Measurements from ENCODE around the gene ROR2. TPM values are rescaled to one million over a fixed set of nuclear protein-coding genes. Genes with fewer than 3 reads are reported as not detected.
A peak's percentile ranks its signal among the peaks of the same experiment; 100 is the strongest.

The ROR2 gene
- total RNA-seq, 1 donor from 2014 or later = 14.9 TPM

DNA sequence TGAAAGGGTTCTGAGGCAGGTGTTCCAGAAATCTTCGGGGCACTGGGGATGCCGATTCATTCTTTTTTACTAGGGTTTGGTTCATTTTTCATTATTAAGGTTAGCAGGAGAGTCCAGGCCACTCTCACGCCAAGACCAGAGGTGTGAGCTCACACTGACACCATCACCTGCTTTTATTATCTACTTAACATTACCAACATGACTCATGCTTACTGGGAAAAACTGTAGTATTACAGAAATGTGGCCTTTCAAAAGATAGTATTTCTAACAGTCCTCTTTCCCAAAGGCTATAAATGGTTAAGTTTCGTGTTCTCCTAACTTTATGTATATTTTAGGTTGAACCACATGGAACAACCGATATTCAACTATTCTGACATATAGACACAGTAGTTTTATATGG is 222.1 kb downstream of the ROR2 start:
- TF ChIP-seq, protein P1, sequence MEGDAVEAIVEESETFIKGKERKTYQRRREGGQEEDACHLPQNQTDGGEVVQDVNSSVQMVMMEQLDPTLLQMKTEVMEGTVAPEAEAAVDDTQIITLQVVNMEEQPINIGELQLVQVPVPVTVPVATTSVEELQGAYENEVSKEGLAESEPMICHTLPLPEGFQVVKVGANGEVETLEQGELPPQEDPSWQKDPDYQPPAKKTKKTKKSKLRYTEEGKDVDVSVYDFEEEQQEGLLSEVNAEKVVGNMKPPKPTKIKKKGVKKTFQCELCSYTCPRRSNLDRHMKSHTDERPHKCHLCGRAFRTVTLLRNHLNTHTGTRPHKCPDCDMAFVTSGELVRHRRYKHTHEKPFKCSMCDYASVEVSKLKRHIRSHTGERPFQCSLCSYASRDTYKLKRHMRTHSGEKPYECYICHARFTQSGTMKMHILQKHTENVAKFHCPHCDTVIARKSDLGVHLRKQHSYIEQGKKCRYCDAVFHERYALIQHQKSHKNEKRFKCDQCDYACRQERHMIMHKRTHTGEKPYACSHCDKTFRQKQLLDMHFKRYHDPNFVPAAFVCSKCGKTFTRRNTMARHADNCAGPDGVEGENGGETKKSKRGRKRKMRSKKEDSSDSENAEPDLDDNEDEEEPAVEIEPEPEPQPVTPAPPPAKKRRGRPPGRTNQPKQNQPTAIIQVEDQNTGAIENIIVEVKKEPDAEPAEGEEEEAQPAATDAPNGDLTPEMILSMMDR (conservative IDR thresholded peaks at IDR 0.05) = no peak

DNA sequence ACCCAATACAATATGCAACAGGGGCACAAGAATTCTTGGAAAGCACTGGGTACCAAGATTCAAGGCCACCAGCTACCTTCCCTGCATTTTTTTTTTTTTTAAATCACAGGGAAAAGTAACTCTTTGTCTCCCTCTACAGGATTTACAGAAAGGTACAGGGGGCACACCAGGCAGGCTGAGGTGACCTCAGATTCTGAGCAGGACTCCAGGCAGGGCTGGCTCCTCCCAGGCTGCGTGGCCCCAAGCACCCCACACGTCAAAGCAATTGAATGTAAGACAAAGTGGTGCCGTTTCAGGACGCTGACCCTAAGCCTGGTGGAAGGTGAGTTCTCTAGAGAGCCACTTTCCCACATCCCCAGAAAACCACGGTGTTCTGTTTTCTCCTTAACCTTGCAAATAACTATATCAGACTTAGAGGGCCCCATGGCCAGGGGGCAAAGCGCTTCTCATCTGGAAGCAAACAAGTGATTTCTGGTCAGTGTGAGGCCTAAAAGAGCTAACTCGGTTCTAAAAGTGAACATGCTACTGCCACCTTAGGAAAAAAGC is 222.6 kb downstream of the ROR2 start:
- no peaks in the 10 kb centered on the region for H3K27me3 Mint-ChIP-seq (ENCODE audit: low read depth)
- H3K36me3 Mint-ChIP-seq (ENCODE audit: low read depth) = no peaks in the 10 kb centered on the region
- H3K4me1 Mint-ChIP-seq = no peaks in the 10 kb centered on the region
- H3K27ac Mint-ChIP-seq (ENCODE audit: unreplicated experiment) = no peak overlapping the region
- TF ChIP-seq, protein P1 (conservative IDR thresholded peaks at IDR 0.05) = peak; percentile 80
- H3K9me3 Mint-ChIP-seq = no peaks in the 10 kb centered on the region
- no peak overlapping the region for H3K4me3 Mint-ChIP-seq
- peak; percentile 44 for DNase-seq (ENCODE audit: low read depth, low spot score)

More for the DNA sequence above, 222.1 kb downstream of the ROR2 start:
- Mint-ChIP-seq H3K4me3 (no peak overlapping the region), H3K9me3 (no peaks in the 10 kb centered on the region), H3K36me3 (ENCODE audit: low read depth) (no peaks in the 10 kb centered on the region), H3K27me3 (ENCODE audit: low read depth) (no peaks in the 10 kb centered on the region), H3K27ac (ENCODE audit: unreplicated experiment) (no peak overlapping the region), H3K4me1 (no peaks in the 10 kb centered on the region)
- DNase-seq (ENCODE audit: low read depth, low spot score) = no peak

DNA sequence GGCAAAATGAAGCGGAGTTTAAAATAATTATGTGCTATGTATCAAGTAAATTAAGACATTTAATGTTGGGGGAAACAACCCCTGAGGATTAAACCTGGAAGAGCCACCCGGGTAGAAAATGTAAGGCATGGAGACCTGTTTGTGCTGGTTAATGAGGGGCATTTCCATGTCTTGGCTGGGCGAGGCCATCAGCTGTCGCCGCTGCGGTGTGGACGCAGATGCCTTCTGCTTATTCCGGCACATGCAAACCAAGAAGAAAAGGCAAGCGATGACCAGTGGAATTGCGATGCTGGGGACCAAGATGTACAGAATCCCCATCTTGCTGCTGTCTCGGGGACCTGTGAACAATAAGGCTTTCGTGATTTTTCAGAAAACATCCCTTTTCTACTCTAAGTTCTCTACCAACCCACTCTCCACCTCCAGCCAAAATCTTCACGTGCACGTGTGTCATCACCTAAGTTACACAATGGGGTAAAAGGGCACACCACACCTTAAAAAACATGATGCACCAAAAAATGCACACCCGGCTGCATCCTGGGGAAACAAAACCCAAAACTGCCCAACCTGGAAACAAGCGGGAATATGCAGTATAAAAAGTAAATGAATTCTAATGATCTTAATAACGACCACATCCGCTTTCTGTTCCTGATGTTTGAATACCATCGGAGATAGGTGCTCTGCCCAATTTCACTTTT is 223.5 kb downstream of the ROR2 start:
- no peak for DNase-seq (ENCODE audit: low read depth, low spot score)
- Mint-ChIP-seq H3K9me3 (no peaks in the 10 kb centered on the region), H3K4me1 (no peaks in the 10 kb centered on the region), H3K27ac (ENCODE audit: unreplicated experiment) (no peak overlapping the region), H3K27me3 (ENCODE audit: low read depth) (no peaks in the 10 kb centered on the region), H3K4me3 (no peak overlapping the region), H3K36me3 (ENCODE audit: low read depth) (no peaks in the 10 kb centered on the region)
- TF ChIP-seq, protein P1 (conservative IDR thresholded peaks at IDR 0.05) = no peak

DNA sequence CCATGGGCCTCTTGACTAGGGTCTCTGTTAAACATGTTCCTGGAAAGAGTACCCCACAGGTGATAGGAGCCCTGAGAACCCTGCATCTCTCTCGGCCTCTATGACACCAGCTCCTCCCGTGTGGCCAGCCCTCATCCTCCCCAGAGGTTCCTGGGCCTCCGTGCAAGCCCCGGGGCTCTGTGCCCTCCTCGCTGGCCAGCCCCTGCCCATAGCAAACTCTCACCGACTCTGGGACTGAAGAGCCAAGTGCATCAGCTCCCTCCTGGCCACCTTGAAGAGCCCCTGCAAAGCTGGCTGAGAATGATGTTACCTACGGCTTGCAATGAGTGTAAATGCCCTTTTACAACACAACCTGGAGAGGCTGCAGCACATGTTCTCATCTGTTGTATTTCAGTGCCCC is 224.4 kb downstream of the ROR2 start:
- no peaks in the 10 kb centered on the region for H3K4me1 Mint-ChIP-seq
- no peaks in the 10 kb centered on the region for H3K36me3 Mint-ChIP-seq (ENCODE audit: low read depth)
- no peaks in the 10 kb centered on the region for H3K9me3 Mint-ChIP-seq
- H3K27me3 Mint-ChIP-seq (ENCODE audit: low read depth) = no peaks in the 10 kb centered on the region
- DNase-seq (ENCODE audit: low read depth, low spot score) = no peak
- H3K27ac Mint-ChIP-seq (ENCODE audit: unreplicated experiment) = no peak overlapping the region
- H3K4me3 Mint-ChIP-seq = no peak overlapping the region
- TF ChIP-seq, protein P1 (conservative IDR thresholded peaks at IDR 0.05) = no peak

DNA sequence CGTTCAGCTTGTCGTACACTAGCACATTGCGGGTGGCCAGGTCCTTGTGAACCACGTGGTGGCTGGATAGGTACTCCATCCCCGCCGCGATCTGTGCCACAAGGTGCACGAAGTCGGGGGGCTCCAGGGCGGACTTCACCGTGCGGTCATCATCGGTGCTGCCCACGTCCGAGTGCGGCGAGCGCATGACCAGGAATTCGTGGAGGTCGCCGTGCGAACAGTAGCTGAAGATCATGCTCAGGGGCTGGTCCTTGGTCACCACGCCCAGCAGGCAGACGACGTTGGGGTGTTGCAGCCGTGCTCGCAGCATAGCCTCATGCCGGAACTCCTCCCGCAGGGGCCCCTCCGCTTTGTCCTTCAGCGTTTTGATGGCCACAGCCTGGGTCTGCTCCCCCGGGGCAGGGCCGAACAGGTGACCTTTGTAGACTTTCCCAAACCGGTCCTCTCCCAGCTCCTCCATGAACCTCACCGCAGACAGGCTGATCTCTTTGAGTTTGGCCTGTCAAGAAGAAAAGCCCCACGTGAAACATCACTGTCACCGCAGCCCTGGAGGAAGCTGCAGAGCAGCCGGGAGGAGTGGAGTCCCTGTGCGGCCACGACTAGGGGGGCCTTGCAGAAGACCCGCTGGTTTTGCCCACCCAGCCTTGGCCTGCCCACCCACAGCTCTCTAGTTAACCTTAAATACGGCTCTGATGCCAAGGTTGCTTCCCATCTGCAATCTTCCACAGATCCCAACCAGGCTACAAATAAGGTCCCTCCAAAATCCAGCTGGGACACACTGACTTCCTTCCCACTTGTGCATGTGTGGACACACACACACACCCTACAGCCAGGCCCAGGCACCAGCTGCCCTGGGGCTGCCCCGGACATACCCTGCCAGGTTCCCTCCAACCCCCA is 225.2 kb downstream of the ROR2 start:
- Mint-ChIP-seq H3K27ac (ENCODE audit: unreplicated experiment) (no peak overlapping the region), H3K4me3 (no peak overlapping the region), H3K9me3 (no peaks in the 10 kb centered on the region), H3K36me3 (ENCODE audit: low read depth) (no peaks in the 10 kb centered on the region), H3K4me1 (no peaks in the 10 kb centered on the region), H3K27me3 (ENCODE audit: low read depth) (no peaks in the 10 kb centered on the region)
- TF ChIP-seq, protein P1 (conservative IDR thresholded peaks at IDR 0.05) = no peak
- no peak for DNase-seq (ENCODE audit: low read depth, low spot score)

Data from neural crest cell (in vitro differentiated cells).